Measurements from ENCODE around the gene SH2B3. TPM values are rescaled to one million over a fixed set of nuclear protein-coding genes. Genes with fewer than 3 reads are reported as not detected.
A peak's percentile ranks its signal among the peaks of the same experiment; 100 is the strongest.

SH2B3 gene
- total and polyA plus RNA-seq, 9 of the 15 experiments (the other 6 are each of a cell fraction or from before 2014, with no cell fraction given) = 10.8 to 75.3 (median 37.4) TPM

DNA sequence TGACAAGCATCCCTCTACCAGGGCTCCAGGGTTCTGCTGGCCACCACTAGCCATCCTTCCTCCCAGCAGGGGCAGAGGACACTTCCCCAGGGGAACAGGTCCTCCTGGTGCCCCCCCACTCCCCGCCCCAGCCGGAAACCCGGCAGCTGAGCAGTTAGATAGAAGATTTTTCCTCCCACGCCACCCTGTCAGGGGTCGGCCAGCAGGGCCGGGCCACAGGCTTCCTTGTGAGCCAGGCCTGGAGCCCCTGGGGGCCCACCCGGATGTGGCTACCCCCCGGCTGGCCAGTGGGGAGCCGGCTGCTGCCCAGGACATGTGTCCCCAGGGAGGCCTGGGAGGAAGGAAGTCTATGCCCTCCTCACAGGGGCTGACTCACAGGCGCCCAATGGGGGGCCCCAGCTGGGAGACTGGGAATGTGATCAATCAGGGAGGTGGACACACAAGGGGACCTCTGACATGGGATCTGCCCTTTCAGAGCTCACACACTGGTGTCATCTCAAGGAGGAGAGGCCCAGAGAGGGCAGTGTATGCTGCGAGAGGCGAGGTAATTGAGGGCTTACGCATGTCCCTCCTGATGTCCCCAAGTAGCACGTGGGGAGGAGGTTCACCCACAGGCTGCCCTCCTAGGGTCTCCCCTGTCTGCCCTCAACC, 4.2 kb downstream of the SH2B3 start (continued):
- no peak for TF ChIP-seq XRCC3 (IDR thresholded peaks at IDR 0.05)
- no peak for TF ChIP-seq RFX1 (IDR thresholded peaks at IDR 0.05)
- TF ChIP-seq KLF6 (CRISPR knock-in tag; IDR thresholded peaks at IDR 0.05; ENCODE audit: borderline replicate concordance) = no peak
- no peak for TF ChIP-seq TRIM25 (IDR thresholded peaks at IDR 0.05; ENCODE audit: borderline replicate concordance)
- no peak for TF ChIP-seq BCOR (IDR thresholded peaks at IDR 0.05)
- TF ChIP-seq POLR3G (IDR thresholded peaks at IDR 0.05; ENCODE audit: extremely low read depth, insufficient read length, insufficient replicate concordance) = no peak
- no peak for TF ChIP-seq HNRNPL (IDR thresholded peaks at IDR 0.05; ENCODE audit: low read depth, low read length)
- no peak for TF ChIP-seq SREBF2 (CRISPR knock-in tag; IDR thresholded peaks at IDR 0.05)
- TF ChIP-seq POLR2B (IDR thresholded peaks at IDR 0.05; ENCODE audit: low read depth, partially characterized antibody) = no peak
- peak; percentile 28; the same call in 1 of the 2 replicates for TF ChIP-seq SUPT5H (IDR thresholded peaks at IDR 0.05)
- TF ChIP-seq FOXK1 (CRISPR knock-in tag; IDR thresholded peaks at IDR 0.05; ENCODE audit: borderline replicate concordance) = peak; percentile 38; the same call in 1 of the 2 replicates
- peak; percentile 46; the same call in 1 of the 2 replicates for TF ChIP-seq CTBP1 (IDR thresholded peaks at IDR 0.05; ENCODE audit: borderline replicate concordance)
- TF ChIP-seq NRF1 (conservative IDR thresholded peaks at IDR 0.05 in 1 of 2, IDR thresholded peaks at IDR 0.05 in 1 of 2) = peak; percentile 57 to 72; a peak in 3 of 4 replicates
- no peak for TF ChIP-seq ZNF217 (CRISPR knock-in tag; IDR thresholded peaks at IDR 0.05)
- no peak for TF ChIP-seq ZNF212 (CRISPR knock-in tag; IDR thresholded peaks at IDR 0.05)
- no peak for TF ChIP-seq ZNF41 (CRISPR knock-in tag; conservative IDR thresholded peaks at IDR 0.05)
- no peak for TF ChIP-seq ZBTB43 (CRISPR knock-in tag; IDR thresholded peaks at IDR 0.05)
- TF ChIP-seq ZBTB2 (IDR thresholded peaks at IDR 0.05) = no peak
- no peak for TF ChIP-seq TCF7 (IDR thresholded peaks at IDR 0.05; ENCODE audit: borderline replicate concordance)
- TF ChIP-seq TCF3 (CRISPR knock-in tag; IDR thresholded peaks at IDR 0.05) = peak; percentile 69
- TF ChIP-seq XRCC4 (IDR thresholded peaks at IDR 0.05; ENCODE audit: extremely low read depth, insufficient read depth, insufficient read length) = no peak
- no peak for TF ChIP-seq ZC3H11A (IDR thresholded peaks at IDR 0.05; ENCODE audit: low read depth, low read length)
- no peak for TF ChIP-seq ZNF197 (CRISPR knock-in tag; IDR thresholded peaks at IDR 0.05; ENCODE audit: low read depth)
- TF ChIP-seq ARHGAP35 (IDR thresholded peaks at IDR 0.05; ENCODE audit: partially characterized antibody) = no peak
- no peak for TF ChIP-seq MECOM (CRISPR knock-in tag; IDR thresholded peaks at IDR 0.05)
- TF ChIP-seq, protein P1, sequence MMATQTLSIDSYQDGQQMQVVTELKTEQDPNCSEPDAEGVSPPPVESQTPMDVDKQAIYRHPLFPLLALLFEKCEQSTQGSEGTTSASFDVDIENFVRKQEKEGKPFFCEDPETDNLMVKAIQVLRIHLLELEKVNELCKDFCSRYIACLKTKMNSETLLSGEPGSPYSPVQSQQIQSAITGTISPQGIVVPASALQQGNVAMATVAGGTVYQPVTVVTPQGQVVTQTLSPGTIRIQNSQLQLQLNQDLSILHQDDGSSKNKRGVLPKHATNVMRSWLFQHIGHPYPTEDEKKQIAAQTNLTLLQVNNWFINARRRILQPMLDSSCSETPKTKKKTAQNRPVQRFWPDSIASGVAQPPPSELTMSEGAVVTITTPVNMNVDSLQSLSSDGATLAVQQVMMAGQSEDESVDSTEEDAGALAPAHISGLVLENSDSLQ (IDR thresholded peaks at IDR 0.05) = peak; percentile 68; the same call in 1 of the 2 replicates
- TF ChIP-seq MCM5 (IDR thresholded peaks at IDR 0.05; ENCODE audit: low read depth) = no peak
